NCI-H2081 (cell line): Measurements from ENCODE around the gene PSME3IP1.
A peak's percentile ranks its signal among the peaks of the same experiment; 100 is the strongest.

Experiments
- DNase-seq, 2 experiments: peaks; one replicate each; lab custom pipeline; 2025; lab: John Stamatoyannopoulos, UW

The PSME3IP1 gene

DNA sequence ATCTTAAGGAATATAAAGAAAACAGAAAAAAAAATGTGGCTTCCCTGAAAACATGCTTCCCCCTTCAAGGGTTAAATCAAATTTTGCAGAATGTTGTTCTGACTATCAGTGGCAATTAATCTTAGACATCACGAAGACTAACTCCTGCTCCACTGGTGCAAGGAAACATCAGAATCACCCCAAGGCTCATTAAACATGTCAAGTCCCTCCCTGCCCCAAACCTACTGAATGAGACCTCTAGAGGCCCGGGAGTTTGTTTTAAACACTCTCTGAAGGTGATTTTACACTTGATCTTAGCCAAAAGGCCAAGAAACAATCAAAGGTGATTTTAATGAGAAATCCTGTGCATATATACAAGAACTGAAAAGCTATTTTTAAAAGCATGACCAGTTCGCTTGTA, 18.3 kb downstream of the PSME3IP1 start:
- DNase-seq, result no peak

DNA sequence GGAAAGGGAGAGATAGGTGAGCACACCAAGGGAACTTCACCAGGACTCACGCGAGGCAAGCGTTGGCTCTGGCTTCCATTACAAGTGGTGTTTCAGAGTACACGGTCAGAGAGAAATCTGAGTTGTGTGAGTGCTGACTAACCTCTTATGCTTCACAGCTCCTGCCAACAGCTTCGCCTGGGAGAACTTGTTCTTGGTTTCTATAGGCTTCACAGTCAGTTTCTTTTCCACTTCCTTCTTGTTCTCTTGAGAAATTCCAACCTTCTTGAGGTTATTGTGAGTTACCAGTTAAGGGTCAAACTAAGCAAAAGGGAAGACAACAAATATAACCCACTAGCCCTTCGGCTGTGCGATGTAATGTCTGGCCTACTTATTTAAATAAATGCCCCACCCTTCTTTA, 18.9 kb downstream of the PSME3IP1 start:
- DNase-seq, result no peak

- DNase-seq, result no peak
Measured at GRCh38 chr16:57166451-57166850, 19.4 kb downstream of the PSME3IP1 start.

DNA sequence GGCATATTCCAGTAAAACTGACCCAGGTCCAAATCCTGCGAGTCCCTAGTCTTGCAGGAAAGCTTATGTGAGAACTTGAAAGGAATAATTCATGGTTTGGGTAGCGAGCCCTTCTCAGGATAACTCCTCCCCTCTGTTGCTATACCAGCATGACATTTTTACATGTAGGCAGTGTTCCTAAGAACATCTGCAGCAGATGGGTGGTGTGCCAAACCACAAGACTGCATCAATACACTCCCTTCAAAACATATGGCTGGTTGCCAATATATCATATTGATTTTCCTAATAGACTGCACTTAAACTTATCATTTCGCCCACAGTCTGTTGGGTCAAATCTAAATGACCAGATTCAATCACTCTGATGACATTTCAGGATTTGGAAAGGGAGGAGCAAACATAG, 19.9 kb downstream of the PSME3IP1 start:
- no peak for DNase-seq

DNA sequence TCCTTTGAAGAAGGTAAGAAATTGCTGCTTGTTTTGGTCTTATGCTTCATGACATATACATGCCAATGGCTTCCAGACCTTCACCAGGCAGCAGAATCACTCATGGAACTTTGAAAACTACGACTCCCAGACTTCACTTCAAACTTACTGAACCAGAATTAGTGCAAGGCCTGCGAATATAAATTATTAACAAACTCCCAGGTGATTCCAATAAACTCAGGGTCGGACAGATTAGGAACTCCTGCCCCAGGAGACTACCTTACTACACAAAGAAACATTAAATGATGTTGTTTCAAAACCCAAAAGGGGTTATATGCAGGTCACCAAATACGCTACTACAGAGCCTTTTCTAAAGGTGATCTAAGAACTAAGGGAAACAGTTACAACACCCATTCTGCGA, 20.4 kb downstream of the PSME3IP1 start:
- DNase-seq, result no peak

GRCh38 chr16:57163842-57164241, 22.0 kb downstream of the PSME3IP1 start:
- no peak for DNase-seq

- no peak for DNase-seq
Measured at GRCh38 chr16:57159447-57159846, 26.4 kb downstream of the PSME3IP1 start.

DNA sequence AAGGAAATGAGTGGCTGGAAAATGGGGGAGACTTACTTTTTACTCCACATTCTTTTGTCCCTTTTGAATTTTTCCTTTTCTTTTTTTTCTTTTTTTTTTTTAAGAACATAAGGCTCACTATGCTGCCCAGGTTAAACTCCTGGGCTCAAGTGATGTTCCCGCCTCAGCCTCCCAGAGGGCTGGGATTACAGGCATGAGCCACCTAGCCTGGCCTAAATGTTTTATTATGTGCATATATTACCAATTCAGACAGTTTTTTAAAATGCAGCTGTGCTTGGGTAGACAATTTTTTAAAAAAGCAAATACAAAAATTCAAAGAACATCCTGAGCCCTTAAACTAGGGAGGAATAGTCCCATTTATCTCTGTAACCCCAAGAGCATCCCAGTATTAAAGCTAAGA, 28.3 kb downstream of the PSME3IP1 start:
- no peak for DNase-seq

DNA sequence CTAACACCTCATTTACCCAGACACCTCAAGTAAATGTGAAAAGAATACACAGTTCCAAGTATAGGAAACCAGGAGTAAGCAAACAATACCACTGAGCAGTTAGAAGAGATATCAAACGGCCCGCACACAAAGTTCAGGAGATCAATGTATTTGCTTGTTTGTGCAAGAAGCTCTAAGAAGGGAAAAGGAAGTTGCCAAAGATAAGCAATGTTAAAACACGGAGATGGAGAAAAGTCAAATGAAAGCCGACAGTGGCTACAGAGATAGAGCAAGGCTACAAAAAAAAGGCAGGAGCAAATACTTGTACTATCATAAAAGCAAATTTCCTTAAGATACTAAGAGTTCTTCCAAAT, 29.5 kb downstream of the PSME3IP1 start:
- DNase-seq, result no peak

GRCh38 chr16:57155702-57156350, 30.0 kb downstream of the PSME3IP1 start:
- DNase-seq, result no peak

DNA sequence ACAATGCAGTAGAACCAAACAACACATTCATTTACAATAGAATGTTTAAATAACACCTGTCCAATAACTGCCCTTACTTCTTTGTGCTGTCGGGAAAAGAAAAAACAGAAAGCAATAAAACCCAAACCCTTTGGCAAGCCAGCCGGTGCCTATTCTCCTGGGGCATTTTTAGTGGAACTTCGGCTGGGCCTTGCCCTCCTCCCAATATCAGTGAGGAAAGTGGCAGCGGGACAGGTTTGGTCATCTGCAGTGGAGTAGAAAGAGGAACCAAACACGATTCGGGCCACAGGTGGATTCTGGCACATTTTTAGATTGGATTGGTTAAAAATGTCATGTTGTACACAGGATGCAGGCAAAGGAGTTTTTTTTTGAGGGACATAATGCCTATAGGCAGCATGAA, 32.0 kb downstream of the PSME3IP1 start:
- DNase-seq, result no peak

DNA sequence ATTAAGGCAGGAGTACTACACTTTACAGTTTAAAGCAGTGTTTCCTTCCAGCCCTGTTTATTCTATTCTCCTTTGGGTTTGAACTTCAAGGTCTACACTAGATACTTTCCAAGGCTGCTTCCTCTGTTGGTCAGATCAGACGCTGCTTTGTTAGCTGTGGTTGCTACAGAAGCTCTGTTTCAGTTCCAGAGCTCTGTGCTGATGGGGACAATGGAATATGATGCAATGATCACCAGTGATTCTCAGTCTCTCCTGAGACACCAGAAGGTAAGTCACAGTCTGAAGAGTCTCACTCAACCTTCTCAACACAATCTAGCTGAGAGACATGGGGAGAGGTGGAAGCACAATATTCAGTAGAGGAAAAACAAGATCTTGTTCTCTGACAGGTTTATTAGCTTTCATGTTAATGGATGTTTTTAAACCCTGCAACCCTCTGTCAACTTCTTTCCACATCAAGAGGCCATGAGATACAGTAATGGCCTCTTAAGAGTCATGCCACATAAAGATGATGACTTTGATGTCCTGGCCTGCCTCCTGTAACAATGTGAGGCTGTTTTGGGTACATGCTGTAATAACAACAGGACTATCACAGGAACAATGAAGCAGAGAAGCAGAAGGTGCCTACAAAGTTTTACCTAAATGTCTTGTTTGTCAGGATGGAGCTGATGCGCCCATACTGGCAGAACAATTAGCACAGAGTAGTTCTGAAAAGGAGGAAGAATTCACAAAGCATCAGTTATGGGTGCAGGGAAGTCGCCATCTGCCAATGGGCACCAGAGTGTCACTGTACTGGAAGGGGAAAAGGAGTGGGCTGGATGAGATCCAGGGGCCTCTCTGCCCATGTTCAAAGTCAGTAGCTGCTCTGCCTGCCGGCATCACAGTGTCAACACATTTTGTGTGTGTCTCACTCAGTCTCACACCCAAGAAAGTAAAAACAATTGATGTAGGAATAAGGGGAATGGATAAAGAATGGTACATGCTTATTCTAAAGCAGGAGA, 33.4 kb downstream of the PSME3IP1 start:
- DNase-seq, result no peak

DNA sequence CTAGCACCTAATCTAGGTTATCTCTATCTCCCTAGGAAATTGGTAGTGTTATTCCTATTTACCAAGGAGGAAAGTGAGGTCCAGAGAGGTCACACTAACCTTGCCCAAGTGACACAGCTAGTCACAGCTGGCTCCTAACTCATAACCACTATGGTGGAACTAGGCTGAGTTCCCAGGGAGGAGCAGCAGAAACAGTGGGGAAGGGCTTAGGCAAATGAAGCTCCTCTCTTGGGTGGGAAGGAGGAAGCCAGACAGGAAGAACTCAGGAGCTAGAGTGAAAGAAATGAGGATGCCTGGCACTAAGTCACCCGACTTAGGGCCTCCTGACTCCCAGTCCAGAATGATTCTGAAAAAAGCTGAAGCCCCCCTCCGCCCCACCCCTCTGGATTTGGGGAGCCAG, 34.5 kb downstream of the PSME3IP1 start:
- no peak for DNase-seq

GRCh38 chr16:57150682-57151330, 35.0 kb downstream of the PSME3IP1 start:
- no peak for DNase-seq

DNA sequence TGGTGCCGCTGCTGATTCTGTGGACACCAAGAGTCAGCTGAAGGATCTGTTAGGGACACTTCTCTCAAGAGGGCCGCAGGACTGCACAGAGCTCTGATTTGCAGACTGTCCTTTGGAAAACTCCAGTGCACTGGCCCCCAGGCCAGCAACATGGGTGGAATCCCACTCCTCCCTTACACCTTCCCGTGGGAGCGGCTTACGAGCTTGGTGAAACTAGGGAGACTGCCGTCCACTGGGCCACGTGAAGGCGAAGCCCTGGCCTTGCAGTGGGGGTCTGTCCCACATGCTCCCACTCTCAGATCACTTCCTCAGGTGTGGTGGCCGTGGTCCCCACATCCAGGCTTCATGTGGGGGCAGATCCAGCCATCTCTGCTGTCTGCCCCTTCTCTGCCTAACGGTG, 36.4 kb downstream of the PSME3IP1 start:
- DNase-seq, result no peak

DNA sequence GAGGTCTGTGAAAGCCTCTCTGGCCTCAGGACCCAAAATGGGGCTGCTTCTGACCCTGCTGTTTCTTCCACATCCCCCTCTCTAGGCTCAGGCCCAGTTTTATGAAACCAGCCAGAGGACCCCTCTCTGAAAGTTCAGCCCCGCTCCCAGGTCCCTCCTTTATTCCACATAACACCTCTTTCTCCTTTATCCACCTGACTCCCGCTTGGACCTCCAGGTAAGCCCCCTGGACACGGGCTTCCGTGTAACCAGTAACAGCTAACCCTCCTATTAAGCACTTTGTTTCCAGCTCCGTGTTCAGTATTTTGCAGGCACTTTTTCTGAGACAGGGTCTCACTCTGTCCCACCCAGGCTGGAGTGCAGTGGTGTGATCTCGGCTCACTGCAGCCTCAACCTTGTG, 37.4 kb downstream of the PSME3IP1 start:
- no peak for DNase-seq

GRCh38 chr16:57147381-57148221, 38.2 kb downstream of the PSME3IP1 start:
- DNase-seq, result peak in 1 of 2 experiments; percentile 12

- DNase-seq, result no peak
Measured at GRCh38 chr16:57146735-57147134, 39.1 kb downstream of the PSME3IP1 start.

- no peak for DNase-seq
Measured at GRCh38 chr16:57146040-57146647, 39.7 kb downstream of the PSME3IP1 start.

GRCh38 chr16:57145046-57146021, 40.5 kb downstream of the PSME3IP1 start:
- DNase-seq, result no peak
